GM19324 (cell line): ENCODE data around the gene DDX59.

Experiments
- ATAC-seq: cut with Tn5 transposase; IDR thresholded peaks from one replicate; pipeline ENCODE4 v1.9.1; 2021; ENCODE audit warnings: mild to moderate bottlenecking, moderate library complexity; ENCODE audit not compliant: unreplicated experiment, low FRiP score

Gene DDX59

GRCh38 chr1:200669314-200670241, at the start of gene DDX59:
TSS of gene DDX59 (minus strand) at chr1:200669907. CDS start at chr1:200666740, 3,167 bp downstream.
- ATAC-seq = peak; percentile 87

GRCh38 chr1:200714504-200715187, 44.9 kb upstream of the DDX59 start:
- ATAC-seq = no peak

GRCh38 chr1:200710166-200710565, 40.5 kb upstream of the DDX59 start:
- no peak for ATAC-seq

GRCh38 chr1:200708769-200709168, 39.1 kb upstream of the DDX59 start:
- no peak for ATAC-seq

GRCh38 chr1:200708161-200708560, 38.5 kb upstream of the DDX59 start:
- ATAC-seq = no peak

- no peak for ATAC-seq
Measured at GRCh38 chr1:200707116-200707515, 37.4 kb upstream of the DDX59 start.

GRCh38 chr1:200706111-200706814, 36.6 kb upstream of the DDX59 start:
- ATAC-seq = no peak

- ATAC-seq = no peak
Measured at GRCh38 chr1:200704986-200705500, 35.3 kb upstream of the DDX59 start.

GRCh38 chr1:200699871-200700270, 30.2 kb upstream of the DDX59 start:
- ATAC-seq = no peak

GRCh38 chr1:200694738-200695137, 25.0 kb upstream of the DDX59 start:
- ATAC-seq = no peak

- ATAC-seq = no peak
Measured at GRCh38 chr1:200693327-200693726, 23.6 kb upstream of the DDX59 start.

- no peak for ATAC-seq
Measured at GRCh38 chr1:200692316-200692715, 22.6 kb upstream of the DDX59 start.

GRCh38 chr1:200686620-200687019, 16.9 kb upstream of the DDX59 start:
- no peak for ATAC-seq

- ATAC-seq = no peak
Measured at GRCh38 chr1:200684015-200684414, 14.3 kb upstream of the DDX59 start.

GRCh38 chr1:200683298-200683697, 13.6 kb upstream of the DDX59 start:
- ATAC-seq = no peak

- ATAC-seq = no peak
Measured at GRCh38 chr1:200681231-200681630, 11.5 kb upstream of the DDX59 start.

GRCh38 chr1:200676829-200677228, 7.1 kb upstream of the DDX59 start:
- no peak for ATAC-seq

GRCh38 chr1:200675588-200675852, 5.8 kb upstream of the DDX59 start:
- ATAC-seq = no peak

- no peak for ATAC-seq
Measured at GRCh38 chr1:200674838-200675587, 5.3 kb upstream of the DDX59 start.
